Neural progenitor cell (in vitro differentiated cells): ENCODE results near the gene PLCH2. TPM values are rescaled to one million over a fixed set of nuclear protein-coding genes. Genes with fewer than 3 reads are reported as not detected.

ENCODE experiments used
- DNase-seq: peaks from one replicate; pipeline ENCODE4 v3.0.0-alpha.2; 2016; ENCODE audit warnings: low spot score
- H2AFZ ChIP-seq: fragments of 200-600 bp; sonication (generic); replicated peaks from 2 replicates; pipeline ENCODE4 v1.6.1; 2016; ENCODE audit warnings: antibody characterized with exemption
- H3F3A ChIP-seq: fragments of 200-600 bp; sonication (generic); 2 replicates; pipeline ENCODE4 v1.6.1; 2016; ENCODE audit warnings: antibody characterized with exemption, low read depth
- H3K27ac ChIP-seq: fragments of 200-600 bp; sonication (generic); 2 replicates; pipeline ENCODE4 v1.5.1; 2016; ENCODE audit warnings: mild to moderate bottlenecking
- H3K27me3 ChIP-seq: fragments of 200-600 bp; sonication (generic); 2 replicates; pipeline ENCODE4 v1.6.1; 2016; ENCODE audit warnings: mild to moderate bottlenecking, moderate library complexity
- H3K36me3 ChIP-seq: fragments of 200-600 bp; sonication (generic); 2 replicates; pipeline ENCODE4 v1.5.1; 2016
- H3K4me1 ChIP-seq: fragments of 200-600 bp; sonication (generic); 2 replicates; pipeline ENCODE4 v1.6.1; 2016; ENCODE audit warnings: mixed run types
- H3K4me2 ChIP-seq: fragments of 200-600 bp; sonication (generic); 2 replicates; pipeline ENCODE4 v1.6.1; 2016
- H3K4me3 ChIP-seq: fragments of 200-600 bp; sonication (generic); 2 replicates; pipeline ENCODE4 v1.5.1; 2016
- H3K79me2 ChIP-seq: fragments of 200-600 bp; sonication (generic); 2 replicates; pipeline ENCODE4 v1.6.1; 2016; ENCODE audit warnings: low read depth
- H3K9ac ChIP-seq: fragments of 200-600 bp; sonication (generic); 2 replicates; pipeline ENCODE4 v1.6.1; 2016
- H3K9me3 ChIP-seq: fragments of 200-600 bp; sonication (generic); 2 replicates; pipeline ENCODE4 v1.5.1; 2016; ENCODE audit warnings: low read depth
- H4K20me1 ChIP-seq: fragments of 200-600 bp; sonication (generic); 2 replicates; pipeline ENCODE4 v1.6.1; 2016; ENCODE audit warnings: low read depth
- H3K27ac Mint-ChIP-seq: 3 replicates; pipeline ENCODE4 v1.8.0; 2021; ENCODE audit warnings: mixed read lengths
- H3K27me3 Mint-ChIP-seq: 2 replicates; pipeline ENCODE4 v1.8.0; 2022; ENCODE audit warnings: low read depth, mild to moderate bottlenecking, inconsistent platforms, moderate library complexity, mixed read lengths; ENCODE audit not compliant: insufficient read depth
- H3K36me3 Mint-ChIP-seq: 3 replicates; pipeline ENCODE4 v1.8.0; 2021; ENCODE audit warnings: mixed read lengths
- H3K4me1 Mint-ChIP-seq: 3 replicates; pipeline ENCODE4 v1.8.0; 2021; ENCODE audit warnings: mixed read lengths
- H3K4me3 Mint-ChIP-seq: 3 replicates; pipeline ENCODE4 v1.8.0; 2021; ENCODE audit warnings: mild to moderate bottlenecking, moderate library complexity, mixed read lengths
- H3K9me3 Mint-ChIP-seq: 3 replicates; pipeline ENCODE4 v1.8.0; 2020; ENCODE audit warnings: mixed read lengths
- CTCF ChIP-seq: fragments of 200-600 bp; sonication (generic); IDR thresholded peaks from 2 replicates; pipeline ENCODE4 v1.5.1; 2017; ENCODE audit warnings: antibody characterized with exemption, mild to moderate bottlenecking
- EZH2 ChIP-seq: fragments of 200-600 bp; sonication (generic); IDR thresholded peaks from 2 replicates; pipeline ENCODE4 v1.6.1; 2017; ENCODE audit warnings: antibody characterized with exemption, mild to moderate bottlenecking, moderate library complexity
- EZH2phosphoT487 ChIP-seq: fragments of 200-600 bp; sonication (generic); IDR thresholded peaks from 2 replicates; pipeline ENCODE4 v1.6.1; 2017; ENCODE audit warnings: antibody characterized with exemption
- total RNA-seq: library from RNA; depleted of rRNA; stranded (reverse); fragments of >200 nt; gene quantifications from 2 replicates; pipeline ENCODE4 v1.2.3, GENCODE V29; 2015; ENCODE audit warnings: low replicate concordance

Gene PLCH2
- total RNA-seq, 1 donor from 2014 or later = 0.54 TPM

DNA sequence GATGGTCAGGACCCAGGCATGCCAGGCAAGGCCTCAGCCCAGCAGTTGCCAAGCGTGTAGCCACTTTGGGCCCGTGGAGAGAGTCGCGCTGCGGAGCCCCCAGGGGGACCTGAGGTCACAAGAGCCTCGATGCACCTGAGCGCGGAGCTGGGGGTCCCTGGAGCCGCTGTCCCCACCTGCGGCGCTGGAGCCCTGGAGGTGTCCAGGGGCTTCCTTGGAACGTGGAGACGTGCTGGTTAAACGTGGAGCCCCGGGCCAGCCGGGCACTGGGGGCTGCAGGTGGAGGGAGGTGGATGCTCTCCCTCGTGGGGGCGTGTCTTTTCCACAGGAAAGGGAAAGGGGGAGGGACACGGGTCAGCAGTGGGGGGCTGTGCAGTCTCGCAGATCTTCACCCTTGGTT is 3.1 kb downstream of the PLCH2 start:
- TF ChIP-seq EZH2 (no peak), EZH2phosphoT487 (no peak), CTCF (no peak)
- H3K36me3 Mint-ChIP-seq = no peaks in the 10 kb centered on the region
- H3K4me1 ChIP-seq = peaks cover 40% of the 10 kb centered on the region
- no peaks in the 10 kb centered on the region for H3K9me3 ChIP-seq
- no peaks in the 10 kb centered on the region for H3K79me2 ChIP-seq
- H3K4me2 ChIP-seq = no peak overlapping the region
- no peaks in the 10 kb centered on the region for H3K27me3 ChIP-seq
- H3K9me3 Mint-ChIP-seq = peaks cover 3% of the 10 kb centered on the region
- DNase-seq = no peak
- H3K4me3 Mint-ChIP-seq = no peak overlapping the region
- H3K36me3 ChIP-seq = no peaks in the 10 kb centered on the region
- H3K4me1 Mint-ChIP-seq = peaks cover 11% of the 10 kb centered on the region
- H3K27ac ChIP-seq = no peak overlapping the region
- H3K27ac Mint-ChIP-seq = no peak overlapping the region
- no peak overlapping the region for H3K9ac ChIP-seq
- H4K20me1 ChIP-seq = no peaks in the 10 kb centered on the region
- peaks cover 5% of the 10 kb centered on the region for H3K27me3 Mint-ChIP-seq
- no peak overlapping the region for H2AFZ ChIP-seq
- H3K4me3 ChIP-seq = no peak overlapping the region
- H3F3A ChIP-seq = no peaks in the 10 kb centered on the region

DNA sequence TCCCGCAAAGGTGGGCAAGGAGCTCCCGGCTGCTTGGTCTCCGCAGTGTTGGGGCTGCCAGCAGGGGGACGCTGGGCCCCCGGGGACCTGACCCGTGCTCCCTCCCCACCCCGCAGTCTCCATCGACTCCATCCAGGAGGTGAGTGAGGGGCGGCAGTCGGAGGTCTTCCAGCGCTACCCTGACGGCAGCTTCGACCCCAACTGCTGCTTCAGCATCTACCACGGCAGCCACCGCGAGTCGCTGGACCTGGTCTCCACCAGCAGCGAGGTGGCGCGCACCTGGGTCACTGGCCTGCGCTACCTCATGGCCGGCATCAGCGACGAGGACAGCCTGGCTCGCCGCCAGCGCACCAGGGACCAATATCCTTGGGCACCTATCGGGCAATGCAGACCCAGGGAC is 3.5 kb downstream of the PLCH2 start:
- Histone ChIP-seq H4K20me1 (no peaks in the 10 kb centered on the region), H3K27me3 (no peaks in the 10 kb centered on the region), H3K27ac (no peak overlapping the region), H2AFZ (no peak overlapping the region), H3K36me3 (no peaks in the 10 kb centered on the region), H3K9ac (no peak overlapping the region), H3F3A (no peaks in the 10 kb centered on the region), H3K79me2 (no peaks in the 10 kb centered on the region), H3K4me2 (no peak overlapping the region), H3K4me1 (peaks cover 35% of the 10 kb centered on the region), H3K4me3 (no peak overlapping the region), H3K9me3 (no peaks in the 10 kb centered on the region)
- Mint-ChIP-seq H3K27ac (no peak overlapping the region), H3K27me3 (peaks cover 5% of the 10 kb centered on the region), H3K4me3 (no peak overlapping the region), H3K4me1 (peaks cover 10% of the 10 kb centered on the region), H3K36me3 (no peaks in the 10 kb centered on the region), H3K9me3 (peaks cover 4% of the 10 kb centered on the region)
- no peak for DNase-seq
- no peak for TF ChIP-seq EZH2

DNA sequence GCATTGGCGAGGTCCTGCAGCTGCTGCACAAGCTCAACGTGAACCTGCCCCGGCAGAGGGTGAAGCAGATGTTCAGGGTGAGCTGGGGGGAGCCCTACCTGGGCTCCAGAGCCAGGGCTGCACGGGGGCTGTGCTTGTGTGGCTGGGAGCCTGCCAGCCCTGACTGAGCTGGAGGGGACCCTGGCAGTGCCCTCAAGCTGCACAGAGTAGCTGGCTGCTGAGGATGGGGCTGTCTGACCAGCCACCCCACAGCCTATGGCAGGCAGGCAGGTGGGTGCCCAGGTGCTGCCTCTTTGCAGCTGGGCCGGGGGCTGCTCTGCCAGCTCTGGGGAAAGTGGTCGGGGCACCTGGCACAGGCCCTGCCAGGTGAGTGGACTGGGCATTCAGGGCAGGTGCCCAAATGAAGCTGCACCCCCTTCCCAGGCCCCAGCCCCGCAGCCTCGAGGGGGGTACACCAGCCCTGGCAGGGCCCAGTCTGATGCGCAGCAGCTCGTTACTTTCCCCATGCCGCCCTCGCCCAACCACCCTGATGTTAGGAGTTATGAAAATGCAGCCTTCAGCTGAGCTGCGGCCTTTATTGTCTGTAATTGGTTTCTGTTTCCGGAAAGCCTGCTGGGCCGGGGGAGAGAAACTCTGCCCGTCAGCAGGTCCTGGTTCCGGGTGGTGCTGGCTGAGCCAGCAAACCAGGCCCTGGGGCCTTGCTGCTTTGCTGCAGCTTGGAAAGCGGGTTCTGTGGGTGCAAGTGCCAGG is 4.3 kb downstream of the PLCH2 start:
- no peaks in the 10 kb centered on the region for H3K79me2 ChIP-seq
- no peak overlapping the region for H3K4me3 ChIP-seq
- no peak for DNase-seq
- Mint-ChIP-seq H3K4me3 (no peak overlapping the region), H3K4me1 (peaks cover 9% of the 10 kb centered on the region), H3K36me3 (no peaks in the 10 kb centered on the region), H3K27ac (no peak overlapping the region), H3K27me3 (peaks cover 5% of the 10 kb centered on the region), H3K9me3 (peaks cover 4% of the 10 kb centered on the region)
- H3F3A ChIP-seq = no peaks in the 10 kb centered on the region
- no peaks in the 10 kb centered on the region for H3K27me3 ChIP-seq
- H3K4me2 ChIP-seq = no peak overlapping the region
- no peak overlapping the region for H3K9ac ChIP-seq
- peaks cover 27% of the 10 kb centered on the region for H3K4me1 ChIP-seq
- no peaks in the 10 kb centered on the region for H3K9me3 ChIP-seq
- H3K36me3 ChIP-seq = no peaks in the 10 kb centered on the region
- no peaks in the 10 kb centered on the region for H4K20me1 ChIP-seq
- H3K27ac ChIP-seq = no peak overlapping the region
- no peak overlapping the region for H2AFZ ChIP-seq
- TF ChIP-seq EZH2 = no peak
- TF ChIP-seq EZH2phosphoT487 = no peak
- no peak for TF ChIP-seq CTCF

DNA sequence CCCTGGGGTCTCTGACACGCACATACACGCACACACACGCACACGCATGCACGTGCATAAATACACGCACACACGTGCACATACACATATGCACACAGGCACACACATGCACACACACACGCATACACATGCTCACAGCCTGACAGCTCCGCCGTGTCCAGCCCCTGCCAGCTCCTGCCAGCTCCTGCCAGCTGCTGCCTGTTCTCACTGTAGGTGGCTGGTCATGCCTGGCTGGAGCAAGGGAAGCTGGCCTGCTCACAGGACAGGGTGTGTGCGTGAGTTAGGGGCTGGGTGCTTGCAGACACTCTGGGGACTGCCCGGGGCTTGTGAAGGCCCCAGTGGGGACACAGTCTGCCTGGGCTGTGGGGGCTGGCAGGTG is 4.9 kb downstream of the PLCH2 start:
- Histone ChIP-seq H4K20me1 (no peaks in the 10 kb centered on the region), H3K27me3 (no peaks in the 10 kb centered on the region), H3K79me2 (no peaks in the 10 kb centered on the region), H3F3A (no peaks in the 10 kb centered on the region), H3K4me1 (peaks cover 22% of the 10 kb centered on the region), H3K9ac (no peak overlapping the region), H2AFZ (no peak overlapping the region), H3K9me3 (no peaks in the 10 kb centered on the region), H3K4me2 (no peak overlapping the region), H3K36me3 (no peaks in the 10 kb centered on the region), H3K4me3 (no peak overlapping the region), H3K27ac (no peak overlapping the region)
- Mint-ChIP-seq H3K27ac (no peak overlapping the region), H3K27me3 (peaks cover 5% of the 10 kb centered on the region), H3K9me3 (peaks cover 4% of the 10 kb centered on the region), H3K4me1 (peaks cover 7% of the 10 kb centered on the region), H3K36me3 (no peaks in the 10 kb centered on the region), H3K4me3 (no peak overlapping the region)
- DNase-seq = no peak
- TF ChIP-seq EZH2phosphoT487 = no peak
- TF ChIP-seq CTCF = no peak
- TF ChIP-seq EZH2 = no peak
